Stimulated activated CD4-positive, alpha-beta T cell treated with anti-CD3 and anti-CD28 coated beads, Interleukin-2, amount 100 ng/mL, for 48 hours (primary cell): ENCODE data around the gene CKAP5.
A peak's percentile ranks its signal among the peaks of the same experiment; 100 is the strongest.
"Not testable (repeated sequence)": the region's sequence is repeated elsewhere in the genome, so short reads cannot be mapped to it uniquely, and the experiment has no call there.

Experiments
- DNase-seq, 2 donors: peaks; one replicate each; pipeline ENCODE4 v3.0.0-alpha.2; 2020

Gene CKAP5

GRCh38 chr11:46724088-46724487 is 122.0 kb downstream of the CKAP5 start:
- no peak for DNase-seq

GRCh38 chr11:46723359-46723680 is 122.8 kb downstream of the CKAP5 start:
- no peak for DNase-seq

DNA sequence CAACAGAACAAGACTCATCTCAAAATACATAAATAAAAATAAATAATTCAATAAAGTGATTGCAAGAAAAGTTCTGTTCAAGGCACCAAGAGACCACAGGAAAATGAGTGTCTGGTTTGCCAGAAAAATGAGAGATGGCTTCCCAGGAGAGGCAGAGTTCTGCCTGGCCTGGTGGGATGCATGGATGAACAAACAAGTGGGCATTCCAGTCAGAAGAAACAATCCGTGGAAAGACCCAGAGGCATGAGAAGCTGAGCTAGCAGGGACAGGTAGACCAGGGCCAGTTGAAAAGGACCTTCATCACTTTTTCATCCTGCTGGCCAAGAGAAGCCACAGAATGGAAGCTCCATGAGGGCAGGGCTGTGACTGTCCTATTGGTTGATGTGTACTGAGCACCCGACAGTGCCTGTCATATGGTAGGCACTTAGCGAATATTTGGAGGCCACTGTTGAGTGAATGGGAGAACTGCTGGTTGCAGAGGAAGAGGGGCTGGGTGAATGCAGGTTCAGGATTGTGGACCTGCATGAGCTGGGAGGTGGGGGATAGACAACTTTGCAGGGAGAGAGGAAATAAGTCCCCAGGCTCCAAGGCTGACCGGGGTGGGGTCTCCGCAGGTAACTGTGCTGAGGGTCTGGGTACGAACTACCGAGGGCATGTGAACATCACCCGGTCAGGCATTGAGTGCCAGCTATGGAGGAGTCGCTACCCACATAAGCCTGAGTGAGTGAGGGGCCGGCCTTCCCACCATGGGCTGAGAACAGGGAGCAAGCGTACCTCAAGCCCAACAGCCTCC is 123.3 kb downstream of the CKAP5 start:
- no peak for DNase-seq

DNA sequence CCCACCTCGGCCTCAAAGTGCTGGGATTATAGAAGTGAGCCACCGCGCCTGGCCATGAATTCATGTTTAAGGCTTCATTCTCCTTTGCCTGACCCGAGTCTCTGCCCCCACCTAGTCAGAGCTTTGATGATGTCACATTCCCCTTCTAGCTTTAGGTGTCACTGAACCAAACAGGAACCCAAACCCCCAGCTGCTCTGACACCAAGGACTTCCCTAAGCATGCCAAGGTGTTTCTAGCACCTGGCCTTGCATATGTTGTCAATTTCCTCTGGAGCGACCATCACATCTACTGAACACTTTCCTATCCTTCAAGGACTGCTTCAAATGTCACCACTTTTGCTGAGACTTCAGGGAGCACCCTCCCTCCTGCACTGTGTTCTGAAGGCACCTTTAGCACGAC is 124.8 kb downstream of the CKAP5 start:
- no peak for DNase-seq

DNA sequence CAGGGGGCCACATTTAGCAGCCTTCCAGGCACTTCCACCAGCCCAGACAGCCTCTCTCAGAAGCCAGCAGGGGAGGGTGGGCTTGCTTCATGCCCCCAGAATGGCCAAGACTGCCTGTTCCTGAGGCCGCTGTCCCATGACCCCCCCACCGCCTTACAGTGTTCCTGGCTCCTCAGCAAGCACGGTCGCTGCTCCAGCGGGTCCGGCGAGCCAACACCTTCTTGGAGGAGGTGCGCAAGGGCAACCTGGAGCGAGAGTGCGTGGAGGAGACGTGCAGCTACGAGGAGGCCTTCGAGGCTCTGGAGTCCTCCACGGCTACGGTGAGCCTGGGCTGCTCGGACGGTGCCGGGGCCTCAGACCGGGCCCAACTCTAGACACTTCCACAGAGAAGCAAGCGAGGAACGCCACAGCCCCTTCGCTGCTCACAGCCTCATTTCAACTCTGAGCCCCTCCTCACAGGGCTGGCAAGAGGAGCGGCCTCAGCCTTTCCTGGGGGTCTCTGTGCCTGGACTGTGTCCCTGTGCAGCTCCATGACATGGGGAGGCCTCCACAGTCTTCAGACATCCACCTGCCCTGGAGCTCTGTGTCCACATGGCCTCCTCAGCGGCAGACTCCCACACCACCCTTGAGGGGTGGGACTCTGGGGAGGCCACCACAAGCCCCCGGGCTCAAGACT is 126.4 kb downstream of the CKAP5 start:
- no peak for DNase-seq

DNA sequence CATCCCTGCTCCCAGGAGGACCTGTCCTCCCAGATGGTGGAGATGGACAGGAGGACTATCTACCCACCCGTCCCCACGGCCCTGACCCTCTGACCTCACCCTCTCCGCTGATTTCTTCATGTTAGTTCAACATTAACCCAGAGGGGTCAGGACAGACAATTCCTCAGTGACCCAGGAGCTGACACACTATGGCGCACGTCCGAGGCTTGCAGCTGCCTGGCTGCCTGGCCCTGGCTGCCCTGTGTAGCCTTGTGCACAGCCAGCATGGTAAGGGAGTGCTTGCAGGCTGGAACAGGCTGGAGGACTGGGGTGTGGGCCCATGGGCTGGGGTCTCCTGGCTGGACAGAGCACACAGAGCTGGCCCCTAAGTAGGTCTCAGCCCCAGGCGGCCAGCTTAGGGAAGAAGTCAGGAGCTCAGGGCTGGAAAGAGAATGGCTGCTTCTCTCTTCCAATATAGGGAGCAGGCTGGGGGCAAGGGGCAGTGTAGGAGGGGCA is 127.0 kb downstream of the CKAP5 start, which contains the start of gene F2:
TSS of gene F2 (plus strand) at position 166 of the 495 bp plus-strand sequence. CDS start at position 189, 23 bp downstream.
- DNase-seq = no peak

- no peak for DNase-seq
These were observed 127.7 kb downstream of the CKAP5 start for GRCh38 chr11:46718155-46719019.

- not testable (repeated sequence) for DNase-seq
These were observed 128.3 kb downstream of the CKAP5 start for GRCh38 chr11:46717825-46718154.

GRCh38 chr11:46712874-46713576 is 133.1 kb downstream of the CKAP5 start:
- DNase-seq = no peak

DNA sequence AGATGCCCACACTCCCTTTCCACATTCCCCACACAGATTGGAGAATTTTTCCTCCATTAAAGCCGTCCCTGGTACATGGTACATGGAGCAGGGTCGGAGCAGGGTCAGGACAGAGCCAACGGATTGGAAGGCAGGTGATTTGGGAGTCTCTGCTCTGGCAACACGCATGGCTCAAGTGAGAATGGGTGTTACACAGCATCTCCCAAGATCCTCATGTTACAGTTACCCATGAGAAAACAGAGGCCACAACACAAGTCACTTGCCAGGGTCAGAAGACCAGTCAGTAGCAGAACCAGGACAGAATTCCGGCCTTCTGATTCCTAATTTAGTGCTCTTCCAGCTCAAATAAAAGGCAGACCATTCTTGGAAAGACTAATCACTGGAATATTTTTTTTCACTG is 134.8 kb downstream of the CKAP5 start:
- no peak for DNase-seq

DNA sequence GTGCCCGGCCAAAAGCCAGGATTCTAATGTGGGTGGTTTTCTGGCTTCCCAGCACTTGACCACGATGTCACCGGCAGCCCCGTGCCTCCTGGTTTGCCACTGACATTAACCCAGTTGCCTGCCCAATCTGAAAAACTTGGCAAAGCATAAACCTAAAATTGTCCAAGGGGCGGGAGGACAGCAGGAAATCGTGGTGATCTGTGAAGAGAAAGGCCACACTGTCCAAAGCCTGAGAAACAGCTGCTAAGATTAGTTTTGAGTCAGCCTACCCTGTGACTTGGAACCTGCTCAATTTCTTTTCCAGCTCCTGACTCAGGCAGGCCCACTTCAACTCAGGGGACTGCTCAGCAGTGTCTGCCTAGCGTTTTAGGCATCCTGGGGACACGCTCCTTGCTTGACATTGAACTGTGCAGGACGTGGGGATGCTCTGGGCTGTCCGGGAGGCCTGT is 135.2 kb downstream of the CKAP5 start:
- no peak for DNase-seq

GRCh38 chr11:46709351-46709750 is 136.7 kb downstream of the CKAP5 start:
- not testable (repeated sequence) for DNase-seq

DNA sequence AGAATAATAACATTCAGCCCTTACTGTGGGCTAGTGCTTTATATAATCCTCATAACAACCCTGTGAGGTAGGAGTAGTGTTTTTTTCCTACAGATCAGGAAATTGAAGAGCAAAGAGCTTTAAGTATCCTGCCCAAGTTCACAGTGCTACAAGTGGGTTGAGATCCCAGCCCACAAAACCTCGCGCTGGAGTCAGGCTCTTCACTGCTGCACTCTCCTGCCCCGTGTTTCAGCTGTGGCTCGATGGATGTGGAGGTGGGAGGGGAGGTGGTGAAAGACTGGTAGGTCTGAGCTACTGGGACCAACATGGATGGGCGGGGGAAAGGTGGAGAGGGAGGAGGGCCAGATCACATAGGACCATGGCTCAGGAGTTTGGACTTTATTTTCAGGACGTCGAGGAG is 139.2 kb downstream of the CKAP5 start:
- DNase-seq = no peak

DNA sequence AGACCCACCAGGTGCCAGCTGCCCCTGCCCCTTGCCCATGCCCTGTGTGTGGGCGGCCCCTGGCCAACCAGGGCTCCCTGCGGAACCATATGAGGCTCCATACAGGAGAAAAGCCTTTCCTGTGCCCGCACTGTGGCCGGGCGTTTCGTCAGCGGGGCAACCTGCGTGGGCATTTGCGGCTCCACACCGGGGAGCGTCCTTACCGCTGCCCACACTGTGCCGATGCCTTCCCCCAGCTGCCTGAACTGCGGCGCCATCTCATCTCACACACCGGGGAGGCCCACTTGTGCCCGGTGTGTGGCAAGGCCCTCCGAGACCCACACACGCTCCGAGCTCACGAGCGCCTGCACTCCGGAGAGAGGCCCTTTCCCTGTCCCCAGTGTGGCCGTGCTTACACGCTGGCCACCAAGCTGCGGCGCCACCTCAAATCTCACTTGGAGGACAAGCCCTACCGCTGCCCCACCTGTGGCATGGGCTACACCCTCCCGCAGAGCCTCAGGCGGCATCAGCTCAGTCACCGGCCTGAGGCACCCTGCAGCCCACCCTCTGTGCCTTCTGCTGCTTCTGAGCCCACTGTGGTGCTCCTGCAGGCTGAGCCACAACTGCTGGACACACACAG is 140.9 kb downstream of the CKAP5 start:
- DNase-seq = no peak

DNA sequence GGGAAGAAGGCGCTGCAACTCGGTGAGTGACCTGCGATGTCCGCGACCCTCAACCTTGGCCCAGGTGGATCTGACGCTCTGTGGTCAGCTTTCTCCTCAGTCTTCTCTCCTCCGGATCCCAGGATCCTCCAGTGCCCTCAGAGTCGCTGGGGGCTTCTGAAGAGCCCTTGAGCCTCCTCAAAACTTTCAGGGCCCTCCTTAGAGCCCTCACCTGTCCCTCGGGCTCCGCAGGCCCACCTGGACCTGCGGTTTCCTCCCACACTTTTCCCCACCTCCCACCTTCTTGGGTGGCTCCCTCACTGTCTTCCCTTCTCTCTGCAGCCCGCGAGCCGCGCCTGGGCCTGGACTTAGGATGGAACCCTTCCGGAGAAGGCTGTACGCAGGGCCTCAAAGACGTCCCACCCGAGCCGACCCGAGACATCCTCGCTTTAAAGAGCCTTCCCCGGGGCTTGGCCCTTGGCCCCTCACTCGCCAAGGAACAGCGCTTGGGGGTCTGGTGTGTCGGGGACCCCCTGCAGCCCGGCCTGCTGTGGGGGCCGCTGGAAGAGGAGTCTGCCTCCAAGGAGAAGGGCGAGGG is 144.9 kb downstream of the CKAP5 start:
- no peak for DNase-seq

- DNase-seq = peak; percentile 98 to 100
These were observed 145.6 kb downstream of the CKAP5 start, which contains the start of the genes ARHGAP1 and ZNF408 for GRCh38 chr11:46700241-46701077. ARHGAP1 (minus strand) TSS chr11:46700619; CDS start chr11:46696107, 4,512 bp downstream. ZNF408 (plus strand) TSS chr11:46701031; CDS start chr11:46701048, 17 bp downstream.

DNA sequence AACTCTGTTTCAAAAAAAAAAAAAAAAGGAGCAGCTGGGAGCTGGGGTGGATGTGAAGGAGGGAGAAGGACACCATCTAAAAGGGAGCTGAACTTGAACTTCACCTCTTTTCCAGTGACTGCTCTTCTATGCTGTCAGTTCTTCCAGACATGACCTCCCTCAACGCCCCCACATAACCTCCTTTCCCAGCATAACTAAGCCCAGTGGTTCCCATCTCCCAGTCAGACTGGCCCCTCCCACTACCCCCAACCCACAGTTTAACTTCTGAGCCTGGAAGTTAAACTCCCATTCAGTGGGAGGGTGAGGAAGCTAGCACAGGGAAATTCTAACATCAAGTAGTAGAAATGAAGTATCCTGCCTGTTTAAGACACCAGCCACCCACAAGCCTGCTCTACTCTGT is 147.5 kb downstream of the CKAP5 start:
- DNase-seq = no peak

- DNase-seq = no peak
These were observed 148.4 kb downstream of the CKAP5 start for GRCh38 chr11:46697723-46698122.

DNA sequence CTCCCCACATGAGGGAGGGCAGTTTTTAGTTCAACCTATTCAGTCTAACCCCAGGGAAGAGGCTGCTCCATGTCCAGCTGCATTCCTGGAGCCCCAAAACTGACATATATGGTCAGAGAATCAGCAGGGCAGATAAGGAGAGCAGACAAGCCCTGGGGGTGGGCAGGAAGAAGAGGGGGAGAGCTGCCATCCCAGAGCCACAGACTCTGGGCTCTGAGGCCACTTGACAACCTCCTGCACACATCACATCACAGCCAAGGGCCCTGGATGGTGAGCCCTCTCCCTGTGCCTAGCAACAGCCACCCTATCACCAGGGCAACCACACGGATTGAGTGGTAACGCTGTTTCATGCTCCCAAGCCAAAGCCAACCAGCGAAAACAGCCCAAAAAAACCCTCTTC is 148.8 kb downstream of the CKAP5 start:
- DNase-seq = no peak

DNA sequence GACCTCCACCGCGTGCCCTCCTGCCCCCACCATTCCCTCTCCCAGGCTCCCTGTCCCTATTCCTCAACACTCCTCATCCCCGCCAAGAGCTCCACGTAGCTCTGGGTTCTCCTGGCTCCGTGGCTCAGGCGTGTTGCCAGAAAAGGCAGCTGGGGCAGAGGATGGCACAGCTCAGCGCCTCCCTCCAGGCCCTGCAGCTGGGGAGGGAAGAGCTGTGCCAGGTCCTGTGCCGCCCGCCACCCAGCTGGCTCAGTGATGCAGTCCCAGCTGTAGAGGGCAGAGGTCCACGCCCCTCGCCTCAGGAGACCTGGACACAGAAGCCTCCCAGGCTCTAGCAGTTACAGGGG is 149.9 kb downstream of the CKAP5 start:
- DNase-seq = no peak
